A172 (cell line): ENCODE measurements around the gene BICD1. TPM values are rescaled to one million over a fixed set of nuclear protein-coding genes. Genes with fewer than 3 reads are reported as not detected.

Experiments
- DNase-seq: peaks from one replicate; pipeline ENCODE4 v3.0.0-alpha.2; 2015; ENCODE audit warnings: low spot score
- total RNA-seq: library from RNA; depleted of rRNA; stranded (reverse); fragments of >200 nt; shearing (Covaris generic); gene quantifications from 2 replicates; pipeline ENCODE4 v1.2.3, GENCODE V29; 2014

The BICD1 gene
- total RNA-seq, 1 experiment from 2014 or later = 10.0 TPM

- DNase-seq = no peak
Measured at GRCh38 chr12:32344047-32344446, 237.4 kb downstream of the BICD1 start.

GRCh38 chr12:32353540-32353939 lies 246.9 kb downstream of the BICD1 start:
- DNase-seq = no peak

GRCh38 chr12:32357601-32358249 lies 251.1 kb downstream of the BICD1 start:
- no peak for DNase-seq

GRCh38 chr12:32360956-32361355 lies 254.3 kb downstream of the BICD1 start:
- no peak for DNase-seq

- DNase-seq = no peak
Measured at GRCh38 chr12:32362892-32363291, 256.2 kb downstream of the BICD1 start.

GRCh38 chr12:32365473-32366064 lies 258.9 kb downstream of the BICD1 start:
- peak; percentile 78 for DNase-seq

- DNase-seq = no peak
Measured at GRCh38 chr12:32366714-32367113, 260.1 kb downstream of the BICD1 start.

GRCh38 chr12:32367381-32367780 lies 260.7 kb downstream of the BICD1 start:
- DNase-seq = no peak

- no peak for DNase-seq
Measured at GRCh38 chr12:32369202-32369601, 262.6 kb downstream of the BICD1 start.

GRCh38 chr12:32377344-32378055 lies 270.9 kb downstream of the BICD1 start:
- DNase-seq = peak; percentile 6

GRCh38 chr12:32379213-32379612 lies 272.6 kb downstream of the BICD1 start:
- no peak for DNase-seq

- DNase-seq = no peak
Measured at GRCh38 chr12:32379667-32380066, 273.0 kb downstream of the BICD1 start.

GRCh38 chr12:32382226-32382625 lies 275.6 kb downstream of the BICD1 start:
- DNase-seq = no peak

GRCh38 chr12:32390572-32391219 lies 284.0 kb downstream of the BICD1 start:
- DNase-seq = no peak

GRCh38 chr12:32395026-32395425 lies 288.4 kb downstream of the BICD1 start:
- no peak for DNase-seq

GRCh38 chr12:32397696-32398095 lies 291.0 kb downstream of the BICD1 start:
- no peak for DNase-seq

- no peak for DNase-seq
Measured at GRCh38 chr12:32398181-32398580, 291.5 kb downstream of the BICD1 start.

- DNase-seq = no peak
Measured at GRCh38 chr12:32398816-32399369, 292.2 kb downstream of the BICD1 start.

- peak; percentile 66 for DNase-seq
Measured at GRCh38 chr12:32399370-32400113, 292.9 kb downstream of the BICD1 start, which contains the start of gene FGD4. Gene FGD4 (plus strand): TSS chr12:32399558.

GRCh38 chr12:32400114-32400672 lies 293.5 kb downstream of the BICD1 start:
- no peak for DNase-seq

GRCh38 chr12:32400866-32401265 lies 294.2 kb downstream of the BICD1 start:
- DNase-seq = no peak
